ENCODE results near the gene BAHCC1.

- TF ChIP-seq CTCF (conservative IDR thresholded peaks at IDR 0.05) (no peak), EZH2 (IDR thresholded peaks at IDR 0.05; ENCODE audit: low read depth) (no peak)
Measured at GRCh38 chr17:81413497-81414135, 18.4 kb downstream of the BAHCC1 start.
